K562 (cell line): ENCODE measurements around the gene ZNF750. TPM values are rescaled to one million over a fixed set of nuclear protein-coding genes. Genes with fewer than 3 reads are reported as not detected.

Experiments
- CBFA2T2 ChIP-seq: fragments of 450-650 bp; conservative IDR thresholded peaks from 2 replicates; pipeline ENCODE4 v1.6.1; 2017; ENCODE audit warnings: mild to moderate bottlenecking
- ELF4 ChIP-seq: fragments of 450-650 bp; formaldehyde crosslinking; IDR thresholded peaks from 2 replicates; pipeline ENCODE4 v1.4.0; 2022; ENCODE audit warnings: missing genetic modification characterization
- HNRNPL ChIP-seq: fragments of 200-400 bp; formaldehyde crosslinking; IDR thresholded peaks from 2 replicates; pipeline ENCODE4 v1.6.1; 2017; ENCODE audit warnings: low read depth, mild to moderate bottlenecking, low read length
- PHF21A ChIP-seq: fragments of 450-650 bp; IDR thresholded peaks from 2 replicates; pipeline ENCODE4 v1.6.1; 2017; ENCODE audit warnings: low read depth, borderline replicate concordance
- STAG1 ChIP-seq: sonication (generic); formaldehyde crosslinking; IDR thresholded peaks from 2 replicates; pipeline ENCODE4 v1.5.0; 2020; ENCODE audit warnings: missing genetic modification reagents, borderline replicate concordance
- TCF7L2 ChIP-seq: fragments of 150-350 bp; IDR thresholded peaks from 2 replicates; pipeline ENCODE4 v1.6.1; 2016; ENCODE audit warnings: low read depth, mild to moderate bottlenecking, low read length, moderate library complexity
- TFAM ChIP-seq: fragments of 250-450 bp; sonication (Bioruptor Pico); conservative IDR thresholded peaks from 2 replicates; pipeline ENCODE4 v1.5.0; 2021; ENCODE audit warnings: mild to moderate bottlenecking, moderate library complexity
- YBX1 ChIP-seq: fragments of 450-650 bp; IDR thresholded peaks from 2 replicates; pipeline ENCODE4 v1.7.1; 2016; ENCODE audit warnings: mild to moderate bottlenecking
- YY1 ChIP-seq, 3 experiments: IDR thresholded peaks; 2 replicates each; pipeline ENCODE4 v1.6.1; 2011; ENCODE audit warnings: low read length in 2 of 3, mild to moderate bottlenecking in 2 of 3, moderate library complexity in 2 of 3, borderline replicate concordance in 1 of 3, control low read depth in 1 of 3, low read depth in 1 of 3; ENCODE audit not compliant: insufficient read depth in 3 of 3, insufficient replicate concordance in 2 of 3, control insufficient read depth in 1 of 3, insufficient read length in 1 of 3; ENCODE audit errors: extremely low read depth in 1 of 3
- ZBTB7A ChIP-seq: IDR thresholded peaks from 2 replicates; pipeline ENCODE4 v1.6.1; 2011; ENCODE audit warnings: low read depth, mild to moderate bottlenecking, low read length, moderate library complexity, borderline replicate concordance; ENCODE audit not compliant: control insufficient read depth
- ZC3H4 ChIP-seq: sonication (generic); formaldehyde crosslinking; IDR thresholded peaks from 2 replicates; pipeline ENCODE4 v1.9.0; 2021; ENCODE audit warnings: missing genetic modification reagents, borderline replicate concordance
- ZNF12 ChIP-seq: sonication (generic); formaldehyde crosslinking; IDR thresholded peaks from 2 replicates; pipeline ENCODE4 v1.4.0; 2020; ENCODE audit warnings: mild to moderate bottlenecking, missing genetic modification reagents
- ZNF263 ChIP-seq: sonication (generic); formaldehyde crosslinking; IDR thresholded peaks from 2 replicates; pipeline ENCODE4 v1.8.0; 2022; ENCODE audit warnings: mild to moderate bottlenecking, missing genetic modification reagents, borderline replicate concordance
- ZNF311 ChIP-seq: fragments of 250-450 bp; sonication (Bioruptor Pico); IDR thresholded peaks from 2 replicates; pipeline ENCODE4 v1.4.0; 2020; ENCODE audit warnings: mild to moderate bottlenecking, moderate library complexity
- ZNF695 ChIP-seq: fragments of 450-650 bp; formaldehyde crosslinking; IDR thresholded peaks from 2 replicates; pipeline ENCODE4 v1.4.0; 2020; ENCODE audit warnings: mild to moderate bottlenecking, moderate library complexity
- polyA plus RNA-seq, 8 experiments: library from polyadenylated mRNA; depleted of rRNA in 4 of 8; stranded (reverse) in 5 of 8; unstranded in 3 of 8; fragments of >200 nt; fragmentation: Nextera tagmentation in 2 of 8; fragmentation: Illumina TruSeq in 1 of 8; extraction: Ambion mirVana in 2 of 8; extraction: Trizol in 1 of 8; gene quantifications; 2 replicates each; pipeline versions ENCODE4 v1.2.1 to v1.2.3, GENCODE V29; 2011 to 2014; ENCODE audit warnings: inconsistent platforms in 1 of 8, missing spikeins in 1 of 8
- total RNA-seq, 7 experiments: library from RNA; depleted of rRNA in 6 of 7; stranded (reverse); fragments of >200 nt in 6 of 7; fragmentation: Illumina TruSeq in 2 of 7; extraction: Trizol in 2 of 7; gene quantifications; 2 replicates each; pipeline versions ENCODE4 v1.2.1 to v1.2.3, GENCODE V29; 2011 to 2021; ENCODE audit warnings: low replicate concordance in 1 of 7
- TF ChIP-seq, protein P1 (sequence below): fragments of 250-450 bp; sonication (Bioruptor Pico); IDR thresholded peaks from 2 replicates; pipeline ENCODE4 v1.5.0; 2020; ENCODE audit warnings: mild to moderate bottlenecking
- TF ChIP-seq, protein P2 (sequence below): fragments of 450-650 bp; IDR thresholded peaks from one replicate; pipeline ENCODE4 v1.6.1; 2018; ENCODE audit warnings: mild to moderate bottlenecking, moderate library complexity; ENCODE audit not compliant: partially characterized antibody
- TF ChIP-seq, protein P3 (sequence below): fragments of 250-450 bp; sonication (Bioruptor Pico); IDR thresholded peaks from 2 replicates; pipeline ENCODE4 v1.5.0; 2020; ENCODE audit warnings: mild to moderate bottlenecking, borderline replicate concordance
- TF ChIP-seq, protein P4 (sequence below): fragments of 250-450 bp; sonication (Bioruptor Pico); IDR thresholded peaks from 2 replicates; pipeline ENCODE4 v1.8.0; 2022; ENCODE audit warnings: inconsistent platforms
- TF ChIP-seq, protein P5 (sequence below): fragments of 450-650 bp; IDR thresholded peaks from 2 replicates; pipeline ENCODE4 v1.6.1; 2016; ENCODE audit warnings: missing biosample characterization, missing genetic modification characterization

ZNF750 gene
- total and polyA plus RNA-seq, 9 of the 15 experiments (the other 6 are each of a cell fraction or from before 2014, with no cell fraction given) = not detected

DNA sequence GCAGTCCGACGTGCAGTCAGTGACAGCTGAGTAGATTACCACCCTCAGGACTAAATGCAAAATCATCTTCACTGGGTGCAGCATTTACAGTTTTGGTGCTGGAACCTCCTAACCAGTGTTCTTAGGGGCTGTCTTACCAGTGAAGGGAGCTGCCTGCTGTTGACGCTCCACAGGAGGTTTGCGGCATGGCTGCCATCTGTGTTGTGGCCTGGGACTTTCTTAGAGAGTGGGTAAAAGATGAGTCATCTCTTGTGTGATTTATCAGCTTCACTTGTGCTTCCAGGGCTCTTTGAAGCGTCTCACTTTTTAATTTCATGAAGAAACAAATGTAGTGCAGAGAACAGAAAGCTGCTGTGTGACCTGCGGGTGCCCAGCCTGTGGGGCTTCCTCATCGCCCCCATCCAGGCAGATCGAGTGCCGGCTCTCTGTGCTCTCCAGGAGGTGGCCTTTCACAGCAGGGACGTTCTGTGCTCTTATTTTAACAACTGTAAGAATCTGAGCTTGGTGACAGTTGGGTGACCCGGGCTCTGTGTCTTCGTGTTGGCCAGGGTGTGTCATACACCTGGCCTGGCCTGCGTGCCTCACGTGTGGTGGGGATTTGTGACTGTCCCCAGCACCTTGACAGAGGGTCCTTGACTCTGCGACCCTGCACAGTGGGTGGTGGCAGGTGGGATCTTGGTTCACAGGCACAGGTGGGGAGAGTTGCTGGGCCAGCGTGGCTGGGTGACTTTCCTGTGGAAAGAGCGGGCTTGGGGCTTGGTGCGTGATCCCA lies 24.3 kb upstream of the ZNF750 start (continued):
- TF ChIP-seq, protein P1, sequence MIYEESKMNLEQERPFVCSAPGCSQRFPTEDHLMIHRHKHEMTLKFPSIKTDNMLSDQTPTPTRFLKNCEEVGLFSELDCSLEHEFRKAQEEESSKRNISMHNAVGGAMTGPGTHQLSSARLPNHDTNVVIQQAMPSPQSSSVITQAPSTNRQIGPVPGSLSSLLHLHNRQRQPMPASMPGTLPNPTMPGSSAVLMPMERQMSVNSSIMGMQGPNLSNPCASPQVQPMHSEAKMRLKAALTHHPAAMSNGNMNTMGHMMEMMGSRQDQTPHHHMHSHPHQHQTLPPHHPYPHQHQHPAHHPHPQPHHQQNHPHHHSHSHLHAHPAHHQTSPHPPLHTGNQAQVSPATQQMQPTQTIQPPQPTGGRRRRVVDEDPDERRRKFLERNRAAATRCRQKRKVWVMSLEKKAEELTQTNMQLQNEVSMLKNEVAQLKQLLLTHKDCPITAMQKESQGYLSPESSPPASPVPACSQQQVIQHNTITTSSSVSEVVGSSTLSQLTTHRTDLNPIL = no peak
- TF ChIP-seq YBX1 = no peak
- TF ChIP-seq, protein P2, sequence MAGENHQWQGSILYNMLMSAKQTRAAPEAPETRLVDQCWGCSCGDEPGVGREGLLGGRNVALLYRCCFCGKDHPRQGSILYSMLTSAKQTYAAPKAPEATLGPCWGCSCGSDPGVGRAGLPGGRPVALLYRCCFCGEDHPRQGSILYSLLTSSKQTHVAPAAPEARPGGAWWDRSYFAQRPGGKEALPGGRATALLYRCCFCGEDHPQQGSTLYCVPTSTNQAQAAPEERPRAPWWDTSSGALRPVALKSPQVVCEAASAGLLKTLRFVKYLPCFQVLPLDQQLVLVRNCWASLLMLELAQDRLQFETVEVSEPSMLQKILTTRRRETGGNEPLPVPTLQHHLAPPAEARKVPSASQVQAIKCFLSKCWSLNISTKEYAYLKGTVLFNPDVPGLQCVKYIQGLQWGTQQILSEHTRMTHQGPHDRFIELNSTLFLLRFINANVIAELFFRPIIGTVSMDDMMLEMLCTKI = no peak
- TF ChIP-seq YY1 (IDR thresholded peaks at IDR 0.05; ENCODE audit: borderline replicate concordance in 1 of 3, control insufficient read depth in 1 of 3, extremely low read depth in 1 of 3, insufficient read depth in 3 of 3, insufficient read length in 1 of 3, insufficient replicate concordance in 2 of 3, low read depth in 1 of 3, low read length in 2 of 3) = peak in 2 of 3 experiments; percentile 77 to 88
- no peak for TF ChIP-seq ZNF12 (CRISPR knock-in tag)
- no peak for TF ChIP-seq HNRNPL
- no peak for TF ChIP-seq ZC3H4 (CRISPR knock-in tag)
- TF ChIP-seq STAG1 (CRISPR knock-in tag) = no peak
- TF ChIP-seq, protein P3, sequence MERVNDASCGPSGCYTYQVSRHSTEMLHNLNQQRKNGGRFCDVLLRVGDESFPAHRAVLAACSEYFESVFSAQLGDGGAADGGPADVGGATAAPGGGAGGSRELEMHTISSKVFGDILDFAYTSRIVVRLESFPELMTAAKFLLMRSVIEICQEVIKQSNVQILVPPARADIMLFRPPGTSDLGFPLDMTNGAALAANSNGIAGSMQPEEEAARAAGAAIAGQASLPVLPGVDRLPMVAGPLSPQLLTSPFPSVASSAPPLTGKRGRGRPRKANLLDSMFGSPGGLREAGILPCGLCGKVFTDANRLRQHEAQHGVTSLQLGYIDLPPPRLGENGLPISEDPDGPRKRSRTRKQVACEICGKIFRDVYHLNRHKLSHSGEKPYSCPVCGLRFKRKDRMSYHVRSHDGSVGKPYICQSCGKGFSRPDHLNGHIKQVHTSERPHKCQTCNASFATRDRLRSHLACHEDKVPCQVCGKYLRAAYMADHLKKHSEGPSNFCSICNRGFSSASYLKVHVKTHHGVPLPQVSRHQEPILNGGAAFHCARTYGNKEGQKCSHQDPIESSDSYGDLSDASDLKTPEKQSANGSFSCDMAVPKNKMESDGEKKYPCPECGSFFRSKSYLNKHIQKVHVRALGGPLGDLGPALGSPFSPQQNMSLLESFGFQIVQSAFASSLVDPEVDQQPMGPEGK (CRISPR knock-in tag) = no peak
- no peak for TF ChIP-seq ZNF263 (CRISPR knock-in tag)
- TF ChIP-seq, protein P4, sequence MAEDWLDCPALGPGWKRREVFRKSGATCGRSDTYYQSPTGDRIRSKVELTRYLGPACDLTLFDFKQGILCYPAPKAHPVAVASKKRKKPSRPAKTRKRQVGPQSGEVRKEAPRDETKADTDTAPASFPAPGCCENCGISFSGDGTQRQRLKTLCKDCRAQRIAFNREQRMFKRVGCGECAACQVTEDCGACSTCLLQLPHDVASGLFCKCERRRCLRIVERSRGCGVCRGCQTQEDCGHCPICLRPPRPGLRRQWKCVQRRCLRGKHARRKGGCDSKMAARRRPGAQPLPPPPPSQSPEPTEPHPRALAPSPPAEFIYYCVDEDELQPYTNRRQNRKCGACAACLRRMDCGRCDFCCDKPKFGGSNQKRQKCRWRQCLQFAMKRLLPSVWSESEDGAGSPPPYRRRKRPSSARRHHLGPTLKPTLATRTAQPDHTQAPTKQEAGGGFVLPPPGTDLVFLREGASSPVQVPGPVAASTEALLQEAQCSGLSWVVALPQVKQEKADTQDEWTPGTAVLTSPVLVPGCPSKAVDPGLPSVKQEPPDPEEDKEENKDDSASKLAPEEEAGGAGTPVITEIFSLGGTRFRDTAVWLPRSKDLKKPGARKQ = no peak
- no peak for TF ChIP-seq ELF4 (CRISPR knock-in tag)
- TF ChIP-seq ZNF311 (CRISPR knock-in tag) = no peak
- no peak for TF ChIP-seq CBFA2T2
- TF ChIP-seq, protein P5, sequence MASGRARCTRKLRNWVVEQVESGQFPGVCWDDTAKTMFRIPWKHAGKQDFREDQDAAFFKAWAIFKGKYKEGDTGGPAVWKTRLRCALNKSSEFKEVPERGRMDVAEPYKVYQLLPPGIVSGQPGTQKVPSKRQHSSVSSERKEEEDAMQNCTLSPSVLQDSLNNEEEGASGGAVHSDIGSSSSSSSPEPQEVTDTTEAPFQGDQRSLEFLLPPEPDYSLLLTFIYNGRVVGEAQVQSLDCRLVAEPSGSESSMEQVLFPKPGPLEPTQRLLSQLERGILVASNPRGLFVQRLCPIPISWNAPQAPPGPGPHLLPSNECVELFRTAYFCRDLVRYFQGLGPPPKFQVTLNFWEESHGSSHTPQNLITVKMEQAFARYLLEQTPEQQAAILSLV (tag) = no peak
- no peak; the same call in 1 of the 2 replicates for TF ChIP-seq ZBTB7A
- no peak for TF ChIP-seq PHF21A
- TF ChIP-seq TFAM (CRISPR knock-in tag) = no peak
- no peak for TF ChIP-seq TCF7L2
- no peak for TF ChIP-seq ZNF695 (CRISPR knock-in tag)
